GM23338 (cell line): Measurements from ENCODE around the gene TSPAN32. TPM values are rescaled to one million over a fixed set of nuclear protein-coding genes. Genes with fewer than 3 reads are reported as not detected.

Experiments used
- ATAC-seq: fragments of 200-7000 bp; cut with Tn5 transposase; 3 replicates; pipeline ENCODE4 v1.9.1; 2020
- DNase-seq: peaks from one replicate; pipeline ENCODE4 v3.0.0-alpha.2; 2015; ENCODE audit warnings: low spot score
- H2AFZ ChIP-seq: fragments of 200-600 bp; sonication (generic); 2 replicates; pipeline ENCODE4 v1.8.0; 2016; ENCODE audit warnings: antibody characterized with exemption, mild to moderate bottlenecking, moderate library complexity
- H3F3A ChIP-seq: fragments of 200-600 bp; sonication (generic); replicated peaks from 2 replicates; pipeline ENCODE4 v1.8.0; 2017; ENCODE audit warnings: antibody characterized with exemption, mixed run types, low read depth
- H3K27ac ChIP-seq: fragments of 200-600 bp; sonication (generic); 2 replicates; pipeline ENCODE4 v1.6.1; 2016; ENCODE audit warnings: low read depth
- H3K27me3 ChIP-seq: fragments of 200-600 bp; sonication (generic); 2 replicates; pipeline ENCODE4 v1.8.0; 2016; ENCODE audit warnings: mild to moderate bottlenecking, mixed run types, moderate library complexity; ENCODE audit not compliant: insufficient read depth
- H3K36me3 ChIP-seq: fragments of 200-600 bp; sonication (generic); 2 replicates; pipeline ENCODE4 v1.8.0; 2016; ENCODE audit warnings: mild to moderate bottlenecking; ENCODE audit not compliant: insufficient read depth
- H3K4me1 ChIP-seq: fragments of 200-600 bp; sonication (generic); 2 replicates; pipeline ENCODE4 v1.8.0; 2016; ENCODE audit warnings: mild to moderate bottlenecking, moderate library complexity; ENCODE audit not compliant: insufficient read depth
- H3K4me2 ChIP-seq: fragments of 200-600 bp; sonication (generic); 2 replicates; pipeline ENCODE4 v1.7.1; 2017; ENCODE audit warnings: mixed run types
- H3K4me3 ChIP-seq: fragments of 200-600 bp; sonication (generic); 2 replicates; pipeline ENCODE4 v1.6.1; 2016; ENCODE audit warnings: mixed run types
- H3K79me2 ChIP-seq: fragments of 200-600 bp; sonication (generic); replicated peaks from 2 replicates; pipeline ENCODE4 v1.8.0; 2017; ENCODE audit warnings: mild to moderate bottlenecking; ENCODE audit not compliant: insufficient read depth
- H3K9me2 ChIP-seq: fragments of 200-600 bp; sonication (generic); 2 replicates; pipeline ENCODE4 v1.8.0; 2017; ENCODE audit not compliant: insufficient read depth
- H4K20me1 ChIP-seq: fragments of 200-600 bp; sonication (generic); replicated peaks from 2 replicates; pipeline ENCODE4 v1.8.0; 2017; ENCODE audit warnings: mild to moderate bottlenecking; ENCODE audit not compliant: insufficient read depth
- H3K27ac Mint-ChIP-seq: 2 replicates; pipeline ENCODE4 v1.8.0; 2020; ENCODE audit warnings: inconsistent platforms, mild to moderate bottlenecking, moderate library complexity, mixed read lengths
- H3K27me3 Mint-ChIP-seq: 3 replicates; pipeline ENCODE4 v1.8.0; 2022; ENCODE audit warnings: low read depth, mild to moderate bottlenecking, moderate library complexity, mixed read lengths, inconsistent platforms; ENCODE audit not compliant: insufficient read depth, poor library complexity
- H3K36me3 Mint-ChIP-seq: 3 replicates; pipeline ENCODE4 v1.8.0; 2021; ENCODE audit warnings: low read depth, mild to moderate bottlenecking, inconsistent platforms, moderate library complexity, mixed read lengths
- H3K4me1 Mint-ChIP-seq: 3 replicates; pipeline ENCODE4 v1.8.0; 2020; ENCODE audit warnings: mild to moderate bottlenecking, inconsistent platforms, mixed read lengths
- H3K4me3 Mint-ChIP-seq: 3 replicates; pipeline ENCODE4 v1.8.0; 2021; ENCODE audit warnings: moderate library complexity, mild to moderate bottlenecking, inconsistent platforms, mixed read lengths
- H3K9me3 Mint-ChIP-seq: 3 replicates; pipeline ENCODE4 v1.8.0; 2020; ENCODE audit warnings: moderate library complexity, mild to moderate bottlenecking, inconsistent platforms, mixed read lengths
- polyA plus RNA-seq: library from polyadenylated mRNA; unstranded; fragments of >200 nt; fragmentation: Nextera tagmentation; extraction: Ambion mirVana; gene quantifications from 2 replicates; pipeline ENCODE4 v1.2.1, GENCODE V29; 2016
- total RNA-seq: library from RNA; depleted of rRNA; stranded (reverse); fragments of >200 nt; shearing (Covaris generic); gene quantifications from 2 replicates; pipeline ENCODE4 v1.2.3, GENCODE V29; 2014
- TF ChIP-seq, protein P1 (sequence below), 2 experiments: fragments of 200-600 bp in 1 of 2; sonication (generic) in 1 of 2; conservative IDR thresholded peaks; 2 replicates each; pipeline versions ENCODE4 v1.5.1 to v1.6.1; 2016 to 2017; ENCODE audit warnings: antibody characterized with exemption in 2 of 2, low read depth in 2 of 2, mild to moderate bottlenecking in 2 of 2, moderate library complexity in 1 of 2
- TF ChIP-seq, protein P2 (sequence below): IDR thresholded peaks from 2 replicates; pipeline ENCODE4 v1.6.1; 2016; ENCODE audit warnings: antibody characterized with exemption
- TF ChIP-seq, protein P3 (sequence below): IDR thresholded peaks from one replicate; pipeline ENCODE4 v1.6.1; 2018; ENCODE audit warnings: antibody characterized with exemption; ENCODE audit not compliant: unreplicated experiment

TSPAN32 gene
- total and polyA plus RNA-seq, 2 experiments from 2014 or later = not detected

DNA sequence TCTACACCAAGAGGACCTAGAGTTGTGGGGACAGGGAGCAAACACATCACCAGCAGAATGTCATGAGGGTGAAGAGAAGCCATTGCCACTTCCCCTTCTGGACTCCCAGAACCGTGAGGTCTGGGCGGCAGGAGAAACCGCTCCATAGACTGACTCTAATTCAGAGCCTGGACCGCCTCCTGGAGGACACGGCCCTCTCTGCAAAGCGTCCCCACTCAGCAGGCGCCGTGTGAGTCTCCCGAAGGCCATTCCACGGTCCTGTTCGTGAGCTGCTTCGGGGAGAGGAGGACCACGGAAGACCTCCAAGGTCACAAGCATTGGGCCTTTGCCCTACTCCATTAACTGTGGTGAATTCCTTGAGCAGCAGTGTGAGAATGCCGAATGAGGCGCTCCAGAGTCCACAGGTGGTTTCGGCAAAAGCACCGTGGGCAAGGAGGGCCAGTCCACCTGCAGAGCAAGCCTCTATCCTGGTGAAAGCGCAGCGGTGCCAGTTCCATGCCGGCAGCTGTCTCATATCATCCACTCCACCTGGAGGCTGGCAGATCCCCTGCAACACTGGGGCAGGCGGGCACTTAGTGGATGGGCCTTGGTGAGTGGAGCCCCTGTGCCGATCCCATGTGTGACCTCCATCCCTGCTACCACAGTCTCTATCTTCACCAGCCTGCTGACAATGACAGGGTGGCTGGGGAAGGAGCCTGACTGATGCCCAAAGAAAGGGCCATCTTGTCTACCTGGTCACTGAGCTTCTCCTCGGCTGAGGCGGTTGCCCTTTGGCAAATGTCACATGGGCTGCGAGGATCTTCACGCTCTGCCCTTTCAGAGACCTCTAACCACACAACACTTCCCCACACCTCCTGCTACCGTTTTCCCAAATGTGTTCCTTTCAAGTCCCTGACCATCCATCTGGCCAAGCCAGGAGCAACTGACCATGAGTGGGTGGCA is 7.6 kb upstream of the TSPAN32 start:
- no peak overlapping the region for H3K4me3 Mint-ChIP-seq
- Histone ChIP-seq H3K9me2 (no peaks in the 10 kb centered on the region), H3K36me3 (no peaks in the 10 kb centered on the region), H3K4me1 (no peaks in the 10 kb centered on the region), H3K79me2 (no peaks in the 10 kb centered on the region), H3K4me2 (no peak overlapping the region), H3K4me3 (no peak overlapping the region), H3K27ac (no peak overlapping the region), H2AFZ (0 out of 2 replicates have a peak overlapping the region, but pooled peaks have one; percentile 32), H4K20me1 (no peaks in the 10 kb centered on the region), H3K27me3 (no peaks in the 10 kb centered on the region), H3F3A (no peaks in the 10 kb centered on the region)
- no peak overlapping the region for H3K27ac Mint-ChIP-seq
- peaks cover 17% of the 10 kb centered on the region for H3K27me3 Mint-ChIP-seq
- TF ChIP-seq, protein P1, sequence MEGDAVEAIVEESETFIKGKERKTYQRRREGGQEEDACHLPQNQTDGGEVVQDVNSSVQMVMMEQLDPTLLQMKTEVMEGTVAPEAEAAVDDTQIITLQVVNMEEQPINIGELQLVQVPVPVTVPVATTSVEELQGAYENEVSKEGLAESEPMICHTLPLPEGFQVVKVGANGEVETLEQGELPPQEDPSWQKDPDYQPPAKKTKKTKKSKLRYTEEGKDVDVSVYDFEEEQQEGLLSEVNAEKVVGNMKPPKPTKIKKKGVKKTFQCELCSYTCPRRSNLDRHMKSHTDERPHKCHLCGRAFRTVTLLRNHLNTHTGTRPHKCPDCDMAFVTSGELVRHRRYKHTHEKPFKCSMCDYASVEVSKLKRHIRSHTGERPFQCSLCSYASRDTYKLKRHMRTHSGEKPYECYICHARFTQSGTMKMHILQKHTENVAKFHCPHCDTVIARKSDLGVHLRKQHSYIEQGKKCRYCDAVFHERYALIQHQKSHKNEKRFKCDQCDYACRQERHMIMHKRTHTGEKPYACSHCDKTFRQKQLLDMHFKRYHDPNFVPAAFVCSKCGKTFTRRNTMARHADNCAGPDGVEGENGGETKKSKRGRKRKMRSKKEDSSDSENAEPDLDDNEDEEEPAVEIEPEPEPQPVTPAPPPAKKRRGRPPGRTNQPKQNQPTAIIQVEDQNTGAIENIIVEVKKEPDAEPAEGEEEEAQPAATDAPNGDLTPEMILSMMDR (conservative IDR thresholded peaks at IDR 0.05; ENCODE audit: low read depth in 2 of 2) = peak; percentile 3 to 63; a peak in 3 of 4 replicates
- TF ChIP-seq, protein P2, sequence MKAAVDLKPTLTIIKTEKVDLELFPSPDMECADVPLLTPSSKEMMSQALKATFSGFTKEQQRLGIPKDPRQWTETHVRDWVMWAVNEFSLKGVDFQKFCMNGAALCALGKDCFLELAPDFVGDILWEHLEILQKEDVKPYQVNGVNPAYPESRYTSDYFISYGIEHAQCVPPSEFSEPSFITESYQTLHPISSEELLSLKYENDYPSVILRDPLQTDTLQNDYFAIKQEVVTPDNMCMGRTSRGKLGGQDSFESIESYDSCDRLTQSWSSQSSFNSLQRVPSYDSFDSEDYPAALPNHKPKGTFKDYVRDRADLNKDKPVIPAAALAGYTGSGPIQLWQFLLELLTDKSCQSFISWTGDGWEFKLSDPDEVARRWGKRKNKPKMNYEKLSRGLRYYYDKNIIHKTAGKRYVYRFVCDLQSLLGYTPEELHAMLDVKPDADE = no peak
- peaks cover 9% of the 10 kb centered on the region for H3K4me1 Mint-ChIP-seq
- DNase-seq (peak; percentile 46), ATAC-seq (peak; percentile 70)
- H3K9me3 Mint-ChIP-seq = no peaks in the 10 kb centered on the region
- H3K36me3 Mint-ChIP-seq = no peaks in the 10 kb centered on the region

DNA sequence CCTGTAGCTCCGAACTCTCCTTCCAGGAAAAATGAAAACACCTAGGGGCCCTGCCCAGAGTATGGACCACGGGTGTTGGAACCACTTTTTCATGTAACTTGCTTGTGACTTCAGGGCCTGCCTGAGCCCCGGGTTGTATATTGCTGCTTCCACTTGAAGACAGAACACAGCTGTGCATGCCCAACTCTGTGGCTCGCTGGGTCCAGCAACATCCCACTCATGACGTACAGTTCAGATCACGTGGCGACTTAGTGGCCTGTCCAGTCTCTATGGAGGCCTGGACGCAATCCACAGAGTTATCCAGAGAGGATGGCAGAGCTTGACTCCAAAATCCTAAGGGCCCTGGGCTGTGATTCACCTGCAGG is 6.9 kb upstream of the TSPAN32 start:
- H3F3A ChIP-seq = no peaks in the 10 kb centered on the region
- no peak overlapping the region for H3K4me2 ChIP-seq
- H3K9me2 ChIP-seq = no peaks in the 10 kb centered on the region
- H4K20me1 ChIP-seq = no peaks in the 10 kb centered on the region
- TF ChIP-seq, protein P3, sequence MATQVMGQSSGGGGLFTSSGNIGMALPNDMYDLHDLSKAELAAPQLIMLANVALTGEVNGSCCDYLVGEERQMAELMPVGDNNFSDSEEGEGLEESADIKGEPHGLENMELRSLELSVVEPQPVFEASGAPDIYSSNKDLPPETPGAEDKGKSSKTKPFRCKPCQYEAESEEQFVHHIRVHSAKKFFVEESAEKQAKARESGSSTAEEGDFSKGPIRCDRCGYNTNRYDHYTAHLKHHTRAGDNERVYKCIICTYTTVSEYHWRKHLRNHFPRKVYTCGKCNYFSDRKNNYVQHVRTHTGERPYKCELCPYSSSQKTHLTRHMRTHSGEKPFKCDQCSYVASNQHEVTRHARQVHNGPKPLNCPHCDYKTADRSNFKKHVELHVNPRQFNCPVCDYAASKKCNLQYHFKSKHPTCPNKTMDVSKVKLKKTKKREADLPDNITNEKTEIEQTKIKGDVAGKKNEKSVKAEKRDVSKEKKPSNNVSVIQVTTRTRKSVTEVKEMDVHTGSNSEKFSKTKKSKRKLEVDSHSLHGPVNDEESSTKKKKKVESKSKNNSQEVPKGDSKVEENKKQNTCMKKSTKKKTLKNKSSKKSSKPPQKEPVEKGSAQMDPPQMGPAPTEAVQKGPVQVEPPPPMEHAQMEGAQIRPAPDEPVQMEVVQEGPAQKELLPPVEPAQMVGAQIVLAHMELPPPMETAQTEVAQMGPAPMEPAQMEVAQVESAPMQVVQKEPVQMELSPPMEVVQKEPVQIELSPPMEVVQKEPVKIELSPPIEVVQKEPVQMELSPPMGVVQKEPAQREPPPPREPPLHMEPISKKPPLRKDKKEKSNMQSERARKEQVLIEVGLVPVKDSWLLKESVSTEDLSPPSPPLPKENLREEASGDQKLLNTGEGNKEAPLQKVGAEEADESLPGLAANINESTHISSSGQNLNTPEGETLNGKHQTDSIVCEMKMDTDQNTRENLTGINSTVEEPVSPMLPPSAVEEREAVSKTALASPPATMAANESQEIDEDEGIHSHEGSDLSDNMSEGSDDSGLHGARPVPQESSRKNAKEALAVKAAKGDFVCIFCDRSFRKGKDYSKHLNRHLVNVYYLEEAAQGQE = no peak
- no peak overlapping the region for H3K4me3 Mint-ChIP-seq
- H3K4me1 Mint-ChIP-seq = peaks cover 4% of the 10 kb centered on the region; the same call in 2 of the 3 replicates
- H3K4me1 ChIP-seq = no peaks in the 10 kb centered on the region
- H3K36me3 ChIP-seq = no peaks in the 10 kb centered on the region
- H3K9me3 Mint-ChIP-seq = no peaks in the 10 kb centered on the region
- ATAC-seq (no peak), DNase-seq (no peak)
- H3K27me3 ChIP-seq = no peaks in the 10 kb centered on the region
- H3K36me3 Mint-ChIP-seq = no peaks in the 10 kb centered on the region
- no peaks in the 10 kb centered on the region for H3K79me2 ChIP-seq
- H3K27ac Mint-ChIP-seq = no peak overlapping the region
- H3K27ac ChIP-seq = no peak overlapping the region
- H2AFZ ChIP-seq = no peak overlapping the region
- H3K4me3 ChIP-seq = no peak overlapping the region
- peaks cover 12% of the 10 kb centered on the region for H3K27me3 Mint-ChIP-seq
